Activated CD8-positive, alpha-beta memory T cell treated with anti-CD3 and anti-CD28 coated beads, Interleukin-2, amount 10 ng/mL, durations not matched to agents 7 days and 5 days (primary cell): ENCODE data around the gene EFCC1. TPM values are rescaled to one million over a fixed set of nuclear protein-coding genes. Genes with fewer than 3 reads are reported as not detected.

ENCODE experiments used
- ATAC-seq: fragments of 150-1000 bp; cut with Tn5 transposase; one replicate; pipeline ENCODE4 v1.10.0; 2021; ENCODE audit warnings: moderate library complexity
- CTCF ChIA-PET: fragments of 350-600 bp; sonication (Branson Sonifier 250); formaldehyde crosslinking; loops from one replicate; lab custom pipeline; 2021; ENCODE audit warnings: antibody characterized with exemption; lab: Charles Lee
- DNase-seq: peaks from one replicate; pipeline ENCODE4 v3.0.0-alpha.2; 2020
- H3K27ac Mint-ChIP-seq: one replicate; pipeline ENCODE4 v1.8.0; 2021; ENCODE audit warnings: mild to moderate bottlenecking, mixed read lengths
- H3K27me3 Mint-ChIP-seq: one replicate; pipeline ENCODE4 v1.8.0; 2021; ENCODE audit warnings: mixed read lengths
- H3K36me3 Mint-ChIP-seq: one replicate; pipeline ENCODE4 v1.8.0; 2021; ENCODE audit warnings: mild to moderate bottlenecking, mixed read lengths
- H3K4me1 Mint-ChIP-seq: one replicate; pipeline ENCODE4 v1.8.0; 2021; ENCODE audit warnings: mixed read lengths
- H3K4me3 Mint-ChIP-seq: one replicate; pipeline ENCODE4 v1.8.0; 2021; ENCODE audit warnings: mild to moderate bottlenecking, moderate library complexity, mixed read lengths
- H3K9me3 Mint-ChIP-seq: one replicate; pipeline ENCODE4 v1.8.0; 2022; ENCODE audit warnings: low read depth, mixed read lengths
- total RNA-seq, 2 experiments: library from RNA; stranded (reverse); gene quantifications; one replicate each; pipeline ENCODE4 v1.2.3, GENCODE V29; 2021

EFCC1 gene
- total RNA-seq, 2 experiments from 2014 or later, result 0.09 to 0.12 TPM

- Mint-ChIP-seq H3K4me1 (peaks cover 25% of the 10 kb centered on the region), H3K36me3 (no peaks in the 10 kb centered on the region), H3K4me3 (no peak overlapping the region), H3K27me3 (peaks cover 54% of the 10 kb centered on the region), H3K27ac (no peak overlapping the region), H3K9me3 (no peaks in the 10 kb centered on the region)
- DNase-seq (no peak), ATAC-seq (no peak)
- CTCF ChIA-PET, result interaction anchor here (0.9 to 1.9 kb wide), 6 partner anchors 12 to 58 kb away, joined by 3 to 7 read pairs (median 5); no protein-coding TSS in a partner anchor
Observed at GRCh38 chr3:128998561-128998960, 2.5 kb upstream of the EFCC1 start.

- Mint-ChIP-seq H3K36me3 (no peaks in the 10 kb centered on the region), H3K9me3 (no peaks in the 10 kb centered on the region), H3K27ac (no peak overlapping the region), H3K4me3 (no peak overlapping the region), H3K27me3 (peaks cover 57% of the 10 kb centered on the region), H3K4me1 (peaks cover 24% of the 10 kb centered on the region)
- no peak for DNase-seq
- ATAC-seq, result no peak
- CTCF ChIA-PET, result interaction anchor here (0.9 to 1.9 kb wide), 6 partner anchors 16 to 57 kb away, joined by 3 to 7 read pairs (median 5); no protein-coding TSS in a partner anchor
Observed at GRCh38 chr3:128999102-128999501, 2.0 kb upstream of the EFCC1 start.

- Mint-ChIP-seq H3K27me3 (peaks cover 57% of the 10 kb centered on the region), H3K4me1 (peaks cover 27% of the 10 kb centered on the region), H3K27ac (no peak overlapping the region), H3K4me3 (peak overlapping the region; percentile 21), H3K36me3 (no peaks in the 10 kb centered on the region), H3K9me3 (no peaks in the 10 kb centered on the region)
- CTCF ChIA-PET, result interaction anchor here (0.6 to 1.9 kb wide), 2 partner anchors 16 to 42 kb away, joined by 4 to 5 read pairs; no protein-coding TSS in a partner anchor
- no peak for ATAC-seq
- DNase-seq, result no peak
Observed at GRCh38 chr3:129000742-129001100, 383 bp upstream of the EFCC1 start.

GRCh38 chr3:129001806-129002572 is 885 bp downstream of the EFCC1 start:
- CTCF ChIA-PET, result interaction anchor here (0.9 to 7.6 kb wide), 4 partner anchors 10 to 32 kb away, joined by 3 to 66 read pairs (median 12); no protein-coding TSS in a partner anchor
- H3K27ac Mint-ChIP-seq, result no peak overlapping the region
- no peaks in the 10 kb centered on the region for H3K36me3 Mint-ChIP-seq
- H3K4me1 Mint-ChIP-seq, result peaks cover 33% of the 10 kb centered on the region
- no peaks in the 10 kb centered on the region for H3K9me3 Mint-ChIP-seq
- ATAC-seq (peak; percentile 58), DNase-seq (no peak)
- peak overlapping the region; percentile 37 for H3K4me3 Mint-ChIP-seq
- H3K27me3 Mint-ChIP-seq, result peaks cover 61% of the 10 kb centered on the region

DNA sequence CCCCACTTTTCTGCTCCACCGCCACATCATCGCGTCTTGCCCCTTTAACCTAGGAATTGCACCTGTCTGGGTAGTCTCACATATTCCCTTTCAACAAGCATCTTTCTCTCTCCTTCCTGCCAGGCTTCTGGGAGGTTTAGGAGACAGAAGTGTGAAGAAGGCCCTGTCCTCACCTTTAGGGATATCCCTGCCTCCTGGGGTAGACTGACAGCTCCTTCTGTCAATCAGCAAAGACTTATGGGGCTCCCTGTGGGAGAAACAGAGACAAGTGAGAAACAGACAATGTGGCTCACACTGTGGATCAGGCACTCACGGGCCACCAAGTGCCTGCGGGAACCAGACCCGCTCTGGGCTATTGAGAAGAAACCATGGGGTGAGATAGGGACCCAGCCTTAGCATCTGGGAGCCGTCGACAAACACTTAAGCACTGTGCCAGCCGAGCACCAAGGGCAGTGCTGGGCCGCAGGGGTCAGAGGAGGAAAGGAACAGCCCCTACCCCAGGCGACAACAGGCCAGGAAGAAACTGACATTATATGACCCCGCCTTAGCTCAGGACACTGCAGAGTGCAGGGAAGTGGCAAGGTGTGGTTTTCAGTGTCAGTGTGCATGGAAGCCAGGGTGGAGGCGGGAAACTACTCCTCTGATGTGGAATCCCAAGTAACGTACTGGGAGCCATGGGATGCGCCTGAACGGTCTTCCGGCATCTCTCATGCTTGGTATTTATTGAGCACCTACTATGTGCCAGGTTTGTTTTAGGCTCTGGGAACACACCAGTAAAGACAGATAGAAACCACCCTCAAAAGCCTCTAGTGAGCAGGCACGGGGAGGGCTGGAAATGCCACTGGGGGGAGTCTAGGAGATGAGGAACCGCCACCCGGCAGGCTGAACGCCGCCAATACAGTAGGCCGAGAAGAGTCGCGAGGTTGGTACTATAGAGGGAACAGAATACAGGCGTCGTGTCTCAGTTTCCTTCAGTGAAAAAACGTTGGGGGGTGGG is 1.8 kb downstream of the EFCC1 start:
- H3K4me3 Mint-ChIP-seq, result peak overlapping the region; percentile 37
- CTCF ChIA-PET, result interaction anchor here (0.9 to 7.6 kb wide), 6 partner anchors 9 to 50 kb away, joined by 3 to 66 read pairs (median 6); no protein-coding TSS in a partner anchor
- H3K27ac Mint-ChIP-seq, result no peak overlapping the region
- ATAC-seq, result no peak
- H3K9me3 Mint-ChIP-seq, result no peaks in the 10 kb centered on the region
- H3K27me3 Mint-ChIP-seq, result peaks cover 54% of the 10 kb centered on the region
- H3K36me3 Mint-ChIP-seq, result no peaks in the 10 kb centered on the region
- DNase-seq, result no peak
- H3K4me1 Mint-ChIP-seq, result peaks cover 33% of the 10 kb centered on the region

DNA sequence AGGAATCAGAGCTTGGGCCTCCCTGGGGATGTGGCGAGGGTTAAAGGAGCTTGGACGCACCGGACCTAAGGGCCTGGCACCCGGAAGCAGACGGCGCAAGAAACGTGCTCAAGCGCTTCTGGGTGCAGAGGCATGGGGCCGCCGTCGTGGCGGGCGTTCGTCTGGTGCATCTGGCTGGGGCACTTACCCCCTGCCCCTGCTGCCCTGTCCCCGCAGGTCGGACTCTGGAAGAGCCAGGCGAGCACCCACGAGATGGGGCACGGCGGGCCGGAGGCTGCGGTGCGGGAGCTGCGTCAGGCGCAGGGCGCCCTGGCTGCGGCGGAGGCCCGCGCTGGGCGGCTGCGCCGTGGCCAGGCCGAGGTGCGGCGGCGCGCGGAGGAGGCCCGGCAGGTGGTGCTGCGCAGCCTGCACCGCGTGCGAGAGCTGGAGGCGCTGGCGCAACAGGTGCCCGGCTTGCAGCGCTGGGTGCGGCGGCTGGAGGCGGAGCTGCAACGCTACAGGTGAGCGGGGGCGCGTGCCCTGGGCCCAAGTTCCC is 2.5 kb downstream of the EFCC1 start:
- Mint-ChIP-seq H3K9me3 (no peaks in the 10 kb centered on the region), H3K36me3 (no peaks in the 10 kb centered on the region), H3K27me3 (peaks cover 48% of the 10 kb centered on the region), H3K4me3 (no peak overlapping the region), H3K4me1 (peaks cover 33% of the 10 kb centered on the region), H3K27ac (no peak overlapping the region)
- CTCF ChIA-PET, result interaction anchor here (1.3 to 7.6 kb wide), 6 partner anchors 13 to 242 kb away, joined by 4 to 66 read pairs (median 6); no protein-coding TSS in a partner anchor
- DNase-seq, result peak; percentile 53
- ATAC-seq, result peak; percentile 75

GRCh38 chr3:129004639-129005295 is 3.7 kb downstream of the EFCC1 start:
- no peak for DNase-seq
- Mint-ChIP-seq H3K27me3 (peaks cover 39% of the 10 kb centered on the region), H3K9me3 (no peaks in the 10 kb centered on the region), H3K27ac (peak overlapping the region; percentile 65), H3K4me1 (peaks cover 33% of the 10 kb centered on the region), H3K4me3 (no peak overlapping the region), H3K36me3 (no peaks in the 10 kb centered on the region)
- ATAC-seq, result no peak
- CTCF ChIA-PET, result interaction anchor here (0.7 to 7.6 kb wide), 7 partner anchors 12 to 464 kb away, joined by 3 to 66 read pairs (median 5); no protein-coding TSS in a partner anchor

DNA sequence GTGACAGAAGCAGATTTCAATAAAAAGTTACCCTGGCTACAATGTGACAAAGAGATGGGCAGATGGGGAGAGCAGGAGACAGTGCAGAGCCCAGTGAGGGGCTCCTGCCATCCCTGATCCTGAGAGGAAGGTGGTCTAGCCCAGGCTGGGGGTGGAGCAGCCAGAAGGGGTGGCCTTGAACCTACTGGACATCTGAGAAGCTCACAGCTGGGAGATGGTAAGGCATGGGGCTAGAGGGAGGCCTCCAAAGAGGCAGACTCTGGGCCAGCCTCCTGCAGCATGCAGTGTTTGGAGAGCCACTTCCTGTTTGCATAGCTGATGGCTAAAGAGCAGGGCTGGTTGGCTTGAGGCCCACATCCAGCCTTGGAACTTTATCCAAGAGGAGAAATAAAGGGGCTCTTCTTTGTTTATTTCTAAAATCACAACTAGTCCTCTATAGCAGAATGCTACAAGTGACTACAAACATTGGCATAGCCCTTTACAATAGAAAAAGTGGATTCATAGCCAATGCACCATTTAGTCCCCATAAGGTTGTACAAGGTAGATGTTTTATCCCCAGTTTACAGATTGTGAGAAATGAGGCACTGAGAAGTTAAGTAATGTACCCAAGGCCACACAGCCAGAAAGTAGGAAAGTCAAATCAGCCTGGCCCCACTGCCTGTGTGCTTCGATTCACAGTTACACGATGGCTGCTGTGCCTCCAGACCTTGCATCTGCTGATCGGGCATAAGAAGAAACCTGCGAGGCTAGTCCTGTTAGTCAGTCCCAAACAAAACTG is 4.6 kb downstream of the EFCC1 start:
- peaks cover 31% of the 10 kb centered on the region for H3K4me1 Mint-ChIP-seq
- no peak overlapping the region for H3K4me3 Mint-ChIP-seq
- H3K36me3 Mint-ChIP-seq, result no peaks in the 10 kb centered on the region
- ATAC-seq (peak; percentile 38), DNase-seq (no peak)
- H3K27ac Mint-ChIP-seq, result peak overlapping the region; percentile 65
- CTCF ChIA-PET, result interaction anchor here (0.7 to 7.6 kb wide), 3 partner anchors 11 to 388 kb away, joined by 3 to 66 read pairs (median 4); no protein-coding TSS in a partner anchor
- peaks cover 30% of the 10 kb centered on the region for H3K27me3 Mint-ChIP-seq
- H3K9me3 Mint-ChIP-seq, result no peaks in the 10 kb centered on the region

GRCh38 chr3:129006864-129007263 is 5.8 kb downstream of the EFCC1 start:
- CTCF ChIA-PET, result interaction anchor here (1.1 to 7.6 kb wide), 5 partner anchors 10 to 46 kb away, joined by 3 to 66 read pairs (median 5); no protein-coding TSS in a partner anchor
- DNase-seq (no peak), ATAC-seq (no peak)
- Mint-ChIP-seq H3K36me3 (no peaks in the 10 kb centered on the region), H3K4me3 (no peak overlapping the region), H3K4me1 (peaks cover 31% of the 10 kb centered on the region), H3K27me3 (peaks cover 26% of the 10 kb centered on the region), H3K9me3 (no peaks in the 10 kb centered on the region), H3K27ac (no peak overlapping the region)

DNA sequence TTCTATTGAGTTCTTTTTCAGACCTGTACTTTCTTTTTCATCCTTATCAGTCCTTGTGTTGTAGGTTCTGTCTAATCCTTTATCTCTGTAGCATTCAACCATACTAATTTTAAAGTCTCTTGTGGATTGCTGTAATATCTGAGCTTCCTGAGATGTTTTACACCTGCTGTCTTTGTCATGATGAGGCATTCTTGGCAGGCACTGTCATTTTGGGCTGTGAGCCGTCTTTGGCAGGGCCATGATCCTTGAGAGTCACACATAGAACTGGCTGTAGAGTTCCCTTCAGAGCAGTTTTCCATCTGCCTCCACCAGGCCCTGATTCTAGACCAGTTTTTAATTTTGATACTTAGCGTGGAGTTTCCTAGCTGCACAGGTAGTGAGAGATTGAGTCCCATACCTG is 6.7 kb downstream of the EFCC1 start:
- no peaks in the 10 kb centered on the region for H3K36me3 Mint-ChIP-seq
- no peak for ATAC-seq
- H3K27me3 Mint-ChIP-seq, result peaks cover 18% of the 10 kb centered on the region
- H3K27ac Mint-ChIP-seq, result no peak overlapping the region
- H3K9me3 Mint-ChIP-seq, result no peaks in the 10 kb centered on the region
- H3K4me3 Mint-ChIP-seq, result no peak overlapping the region
- DNase-seq, result no peak
- H3K4me1 Mint-ChIP-seq, result peaks cover 25% of the 10 kb centered on the region
- CTCF ChIA-PET, result interaction anchor here (1.8 to 7.6 kb wide), 3 partner anchors 9 to 38 kb away, joined by 5 to 66 read pairs (median 7); no protein-coding TSS in a partner anchor

- Mint-ChIP-seq H3K27me3 (peaks cover 7% of the 10 kb centered on the region), H3K9me3 (no peaks in the 10 kb centered on the region), H3K36me3 (no peaks in the 10 kb centered on the region), H3K27ac (no peak overlapping the region), H3K4me3 (no peak overlapping the region), H3K4me1 (peaks cover 18% of the 10 kb centered on the region)
- CTCF ChIA-PET, result interaction anchor here (1.2 to 1.4 kb wide), 2 partner anchors 15 to 18 kb away, joined by 3 to 4 read pairs; partner anchors contain the start of gene CFAP92
- DNase-seq, result no peak
- no peak for ATAC-seq
Observed at GRCh38 chr3:129009266-129009665, 8.2 kb downstream of the EFCC1 start.
